GM19438 (cell line): ENCODE measurements around the gene ZBTB24.
"Not testable (repeated sequence)": the region's sequence is repeated elsewhere in the genome, so short reads cannot be mapped to it uniquely, and the experiment has no call there.

Experiments used
- ATAC-seq: cut with Tn5 transposase; IDR thresholded peaks from one replicate; pipeline ENCODE4 v1.9.1; 2021; ENCODE audit warnings: low read depth; ENCODE audit not compliant: unreplicated experiment

Gene ZBTB24

GRCh38 chr6:109472132-109472995 is 10.7 kb downstream of the ZBTB24 start:
- ATAC-seq: peak; percentile 79

GRCh38 chr6:109471105-109471810 is 11.8 kb downstream of the ZBTB24 start:
- ATAC-seq: no peak

GRCh38 chr6:109469591-109470189 is 13.3 kb downstream of the ZBTB24 start:
- ATAC-seq: no peak

- ATAC-seq: no peak
Measured at GRCh38 chr6:109467696-109468095, 15.3 kb downstream of the ZBTB24 start.

GRCh38 chr6:109466212-109466923 is 16.7 kb downstream of the ZBTB24 start:
- ATAC-seq: no peak

GRCh38 chr6:109465772-109466171 is 17.2 kb downstream of the ZBTB24 start:
- no peak for ATAC-seq

- no peak for ATAC-seq
Measured at GRCh38 chr6:109461733-109462526, 21.1 kb downstream of the ZBTB24 start.

- not testable (repeated sequence) for ATAC-seq
Measured at GRCh38 chr6:109461205-109461604, 21.8 kb downstream of the ZBTB24 start.

GRCh38 chr6:109460161-109460829 is 22.7 kb downstream of the ZBTB24 start:
- ATAC-seq: no peak

GRCh38 chr6:109458774-109459531 is 24.1 kb downstream of the ZBTB24 start:
- no peak for ATAC-seq

- no peak for ATAC-seq
Measured at GRCh38 chr6:109457562-109457996, 25.4 kb downstream of the ZBTB24 start.

GRCh38 chr6:109456710-109457561 is 26.1 kb downstream of the ZBTB24 start:
- ATAC-seq: no peak

GRCh38 chr6:109456111-109456583 is 26.9 kb downstream of the ZBTB24 start:
- peak; percentile 7 for ATAC-seq

GRCh38 chr6:109455437-109456110 is 27.4 kb downstream of the ZBTB24 start, which contains the start of gene MICAL1:
Gene MICAL1, minus strand, starts transcription at chr6:109455772. Its CDS starts 1,576 bp downstream, at chr6:109454196.
- ATAC-seq: peak; percentile 52

- peak; percentile 35 for ATAC-seq
Measured at GRCh38 chr6:109454496-109455436, 28.3 kb downstream of the ZBTB24 start.
